Natural killer cell (primary cell): ENCODE results near the gene BAHCC1. TPM values are rescaled to one million over a fixed set of nuclear protein-coding genes. Genes with fewer than 3 reads are reported as not detected.

Experiments used
- ATAC-seq, 3 donors: fragments of 150-1000 bp in 2 of 3; fragments of 200-7000 bp in 1 of 3; cut with Tn5 transposase; 1 replicate in 1 of 3; 2 replicates in 2 of 3; pipeline ENCODE4 v1.10.0; 2021; ENCODE audit warnings: mild to moderate bottlenecking in 2 of 3, moderate library complexity in 2 of 3
- DNase-seq, 2 donors: peaks; one replicate each; pipeline versions ENCODE4 v3.0.0 to v3.0.0-alpha.2; 2013 to 2021; ENCODE audit warnings: mixed read lengths in 1 of 2
- H3K27ac ChIP-seq: one replicate; pipeline ENCODE4 v1.5.1; 2013; ENCODE audit warnings: mild to moderate bottlenecking, low read length
- H3K27me3 ChIP-seq: one replicate; pipeline ENCODE4 v1.6.1; 2013; ENCODE audit warnings: low read length; ENCODE audit not compliant: control insufficient read depth, insufficient read depth
- H3K36me3 ChIP-seq: one replicate; pipeline ENCODE4 v1.6.1; 2013; ENCODE audit warnings: low read length; ENCODE audit not compliant: control insufficient read depth, insufficient read depth
- H3K4me1 ChIP-seq: one replicate; pipeline ENCODE4 v1.6.1; 2013; ENCODE audit warnings: low read length; ENCODE audit not compliant: control insufficient read depth, insufficient read depth
- H3K4me3 ChIP-seq: one replicate; pipeline ENCODE4 v1.5.1; 2013; ENCODE audit warnings: low read length
- H3K9me3 ChIP-seq: one replicate; pipeline ENCODE4 v1.6.1; 2013; ENCODE audit warnings: low read length; ENCODE audit not compliant: control insufficient read depth, insufficient read depth
- H3K27ac Mint-ChIP-seq, 2 donors: one replicate each; pipeline ENCODE4 v1.8.0; 2022; ENCODE audit warnings: mild to moderate bottlenecking in 2 of 2, mixed read lengths in 2 of 2, moderate library complexity in 1 of 2
- H3K27me3 Mint-ChIP-seq, 2 donors: one replicate each; pipeline ENCODE4 v1.8.0; 2022; ENCODE audit warnings: low read depth in 2 of 2, mixed read lengths in 2 of 2
- H3K36me3 Mint-ChIP-seq: one replicate; pipeline ENCODE4 v1.8.0; 2022; ENCODE audit warnings: mixed read lengths
- H3K4me1 Mint-ChIP-seq, 2 donors: one replicate each; pipeline ENCODE4 v1.8.0; 2022; ENCODE audit warnings: mixed read lengths in 2 of 2
- H3K4me3 Mint-ChIP-seq: one replicate; pipeline ENCODE4 v1.8.0; 2022; ENCODE audit warnings: mild to moderate bottlenecking, moderate library complexity, mixed read lengths
- H3K9me3 Mint-ChIP-seq, 2 donors: one replicate each; pipeline ENCODE4 v1.8.0; 2022; ENCODE audit warnings: mixed read lengths in 2 of 2
- CTCF ChIP-seq: fragments of 200-600 bp; IDR thresholded peaks from one replicate; pipeline ENCODE4 v1.8.0; 2022; ENCODE audit warnings: antibody characterized with exemption
- WGBS: methylation state at CpG from one replicate; pipeline ENCODE4 v1.1.7; 2013; ENCODE audit warnings: missing lambda C conversion rate; ENCODE audit not compliant: insufficient coverage; 5-methylcytosine and 5-hydroxymethylcytosine counted together
- intact Hi-C: fragments of 100-400 bp; cut with micrococcal nuclease; formaldehyde crosslinking; loops from one replicate; pipeline ENCODE4 v1.14.2; 2022
- total RNA-seq, 4 donors: library from RNA; stranded (reverse); fragments of 120-200 nt in 1 of 4; gene quantifications; one replicate each; pipeline versions ENCODE4 v1.2.3 to v1.2.4, GENCODE V29; 2013 to 2022

BAHCC1 gene
- total RNA-seq, 3 donors from 2014 or later (not counting 1 experiment from before 2014, with no cell fraction given), result 2.9 to 17.3 (median 5.7) TPM

DNA sequence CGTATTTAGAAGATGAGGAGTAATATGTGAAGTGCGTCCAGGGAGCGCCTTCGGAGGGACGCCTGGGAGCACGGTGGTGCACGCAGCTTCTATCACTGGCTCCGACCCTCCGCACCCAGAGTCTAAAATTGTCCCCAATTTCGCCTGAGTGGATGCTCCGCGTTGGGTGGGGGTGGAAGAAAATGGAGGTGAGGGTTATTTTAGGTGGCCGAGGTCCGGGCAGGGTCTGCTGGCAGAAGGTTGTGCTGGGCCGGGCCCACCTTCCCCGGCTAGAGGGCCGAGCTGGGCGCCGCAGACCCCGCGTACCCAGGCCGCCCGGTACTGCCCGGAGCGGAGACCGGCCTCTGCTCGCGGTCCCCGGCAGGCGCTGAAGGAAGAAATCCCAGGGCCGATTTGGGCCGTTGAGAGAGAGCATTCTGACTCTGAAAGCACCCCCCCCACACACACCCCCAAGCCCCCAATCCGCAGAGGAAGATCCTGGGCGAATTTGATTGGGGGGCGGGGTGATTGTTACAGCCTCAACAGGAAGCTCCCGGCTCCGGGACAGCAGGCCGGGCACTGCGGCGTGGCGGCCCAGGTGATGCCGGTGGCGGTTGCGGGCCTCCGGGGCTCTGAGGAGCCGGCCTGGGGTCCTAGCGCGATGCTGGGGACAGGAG lies 3.0 kb downstream of the BAHCC1 start:
- Mint-ChIP-seq H3K27ac (peak overlapping the region; percentile 68 to 74), H3K27me3 (peaks cover 0 to 45% of the 10 kb centered on the region in 2 donors), H3K9me3 (no peaks in the 10 kb centered on the region), H3K4me3 (peak overlapping the region; percentile 97), H3K4me1 (peaks cover 38 to 44% of the 10 kb centered on the region in 2 donors), H3K36me3 (no peaks in the 10 kb centered on the region)
- Histone ChIP-seq H3K27me3 (peaks cover 64% of the 10 kb centered on the region), H3K9me3 (no peaks in the 10 kb centered on the region), H3K4me1 (peaks cover 63% of the 10 kb centered on the region), H3K4me3 (no peak overlapping the region), H3K36me3 (no peaks in the 10 kb centered on the region), H3K27ac (no peak overlapping the region)
- DNase-seq (no peak), ATAC-seq (no peak)
- WGBS, result 18% methylated on average over 46 of the region's 48 CpGs
- TF ChIP-seq CTCF, result no peak
- intact Hi-C loops, result loop anchor here (5.0 kb wide), 1 partner anchor 1596 kb away; no protein-coding TSS in a partner anchor

DNA sequence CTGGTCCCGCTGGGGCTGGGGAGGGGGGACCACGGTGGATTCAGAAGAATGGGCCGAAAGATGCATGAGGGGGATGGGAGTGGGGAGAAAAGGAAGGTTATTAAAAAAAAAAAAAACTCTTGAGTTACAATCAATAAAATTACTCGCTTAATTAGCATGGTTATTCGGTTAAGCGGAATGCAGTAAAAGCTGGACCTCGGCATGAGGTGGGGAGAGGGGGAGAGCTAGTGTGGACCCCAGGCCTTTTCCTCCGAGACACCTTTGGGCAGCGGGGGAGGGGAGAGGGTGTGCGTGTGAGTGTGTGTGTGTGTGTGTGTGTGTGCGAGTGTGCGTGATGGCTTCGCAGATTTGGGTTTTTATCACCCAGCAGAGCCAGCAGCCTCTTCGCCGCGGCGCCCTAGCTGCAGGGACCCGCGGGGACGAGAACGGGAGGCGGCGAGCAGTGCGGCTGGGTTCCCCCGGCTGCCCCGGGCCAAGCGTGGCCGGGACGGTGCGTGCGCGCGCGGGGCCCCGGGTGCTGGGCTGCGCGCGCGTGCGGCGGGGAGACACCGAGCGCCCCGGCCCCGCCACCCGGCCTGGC lies 3.7 kb downstream of the BAHCC1 start:
- Mint-ChIP-seq H3K36me3 (no peaks in the 10 kb centered on the region), H3K4me1 (peaks cover 36 to 42% of the 10 kb centered on the region in 2 donors), H3K27ac (peak overlapping the region; percentile 66 to 68), H3K9me3 (no peaks in the 10 kb centered on the region), H3K4me3 (peak overlapping the region; percentile 97), H3K27me3 (peaks cover 0 to 44% of the 10 kb centered on the region in 2 donors)
- H3K4me1 ChIP-seq, result peaks cover 60% of the 10 kb centered on the region
- peaks cover 62% of the 10 kb centered on the region for H3K27me3 ChIP-seq
- intact Hi-C loops, result loop anchor here (5.0 kb wide), 1 partner anchor 1597 kb away; no protein-coding TSS in a partner anchor
- no peaks in the 10 kb centered on the region for H3K36me3 ChIP-seq
- H3K9me3 ChIP-seq, result no peaks in the 10 kb centered on the region
- TF ChIP-seq CTCF, result no peak
- 2% methylated on average over 38 of the region's 46 CpGs for WGBS
- no peak overlapping the region for H3K27ac ChIP-seq
- H3K4me3 ChIP-seq, result no peak overlapping the region
- ATAC-seq (no peak), DNase-seq (peak in 1 of 2 donors; percentile 42)

- Histone ChIP-seq H3K27me3 (peaks cover 55% of the 10 kb centered on the region), H3K4me3 (peak overlapping the region; percentile 34), H3K36me3 (no peaks in the 10 kb centered on the region), H3K9me3 (no peaks in the 10 kb centered on the region), H3K4me1 (peaks cover 54% of the 10 kb centered on the region), H3K27ac (no peak overlapping the region)
- peaks cover 29 to 35% of the 10 kb centered on the region in 2 donors for H3K4me1 Mint-ChIP-seq
- no peaks in the 10 kb centered on the region for H3K9me3 Mint-ChIP-seq
- intact Hi-C loops, result loop anchor here (5.0 kb wide), 1 partner anchor 1597 kb away; no protein-coding TSS in a partner anchor
- H3K36me3 Mint-ChIP-seq, result no peaks in the 10 kb centered on the region
- peak overlapping the region; percentile 77 for H3K4me3 Mint-ChIP-seq
- under 1% methylated on average over 95 of the region's 95 CpGs for WGBS
- TF ChIP-seq CTCF, result no peak
- H3K27me3 Mint-ChIP-seq, result peaks cover 0 to 40% of the 10 kb centered on the region in 2 donors
- DNase-seq (peak in 1 of 2 donors; percentile 56), ATAC-seq (no peak)
- H3K27ac Mint-ChIP-seq, result peak overlapping the region in 1 of 2 donors; percentile 44
Observed at GRCh38 chr17:81399481-81400153, 4.4 kb downstream of the BAHCC1 start.
